ENCODE data around the gene PDCL2. TPM values are rescaled to one million over a fixed set of nuclear protein-coding genes. Genes with fewer than 3 reads are reported as not detected.

PDCL2 gene
- total RNA-seq = not detected in 2 replicates
- not detected for total RNA-seq (2013)
- not detected in 2 replicates for polyA plus RNA-seq
- not detected in 2 replicates for polyA minus RNA-seq

DNA sequence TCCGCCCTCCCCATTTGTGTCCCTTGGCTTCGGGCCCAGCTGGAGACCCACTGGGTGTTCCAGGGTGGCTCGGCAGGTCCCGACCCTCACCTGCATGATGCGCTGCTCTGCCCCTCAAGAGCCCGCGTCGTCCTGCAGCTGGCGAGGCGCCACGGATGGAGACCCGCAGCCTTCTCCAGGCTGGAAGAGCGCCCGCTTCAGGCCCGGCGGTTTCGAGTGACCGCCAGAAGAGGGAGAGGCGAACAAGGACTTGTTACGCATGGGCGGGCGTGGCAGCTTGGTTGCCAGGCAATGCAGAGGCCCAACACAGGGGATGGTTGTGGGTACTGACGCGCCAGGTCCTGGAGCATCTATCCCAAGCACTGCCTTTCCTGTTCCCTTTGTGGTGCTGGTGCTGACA is at the start of gene PDCL2:
Gene PDCL2, minus strand, starts transcription at position 232 of the 400 bp plus-strand sequence. Its CDS starts 136 bp downstream, at position 96.
- Histone ChIP-seq H3K27ac (ENCODE audit: low read length in 2 of 2) (no peak within 1 kb of the TSS), H2AFZ (ENCODE audit: insufficient read depth, low read depth, low read length, poor library complexity, severe bottlenecking) (no peak within 1 kb of the TSS), H3K79me2 (ENCODE audit: control insufficient read depth, insufficient read depth, low read length) (no peaks in the 10 kb centered on the region), H3K4me1 (ENCODE audit: control insufficient read depth in 2 of 2, insufficient read depth in 2 of 2, low read length in 2 of 2) (no peaks in the 10 kb centered on the region), H3K9ac (ENCODE audit: low read length) (no peak within 1 kb of the TSS), H3K9me3 (ENCODE audit: control extremely low read depth in 1 of 3, control insufficient read depth in 2 of 3, insufficient read depth in 1 of 3, low read length in 2 of 3) (peaks cover 0 to 6% (median 1%) of the 10 kb centered on the region in 3 donors), H4K20me1 (ENCODE audit: control insufficient read depth, insufficient read depth, low read length, poor library complexity, severe bottlenecking) (no peaks in the 10 kb centered on the region), H3K4me2 (replicated peaks; ENCODE audit: low read depth, low read length, poor library complexity, severe bottlenecking) (no peak within 1 kb of the TSS), H3K27me3 (replicated peaks in 1 of 4; ENCODE audit: control extremely low read depth in 1 of 4, control insufficient read depth in 3 of 4, insufficient read depth in 4 of 4, low read length in 3 of 4) (no peaks in the 10 kb centered on the region), H3K4me3 (ENCODE audit: control extremely low read depth in 1 of 5, extremely low read depth in 1 of 5, insufficient read depth in 1 of 5, low read depth in 2 of 5, low read length in 4 of 5) (no peak within 1 kb of the TSS), H3K36me3 (replicated peaks in 1 of 2; ENCODE audit: control extremely low read depth in 1 of 2, control insufficient read depth in 1 of 2, extremely low read depth in 1 of 2, insufficient read depth in 2 of 2, low read length in 1 of 2) (no peaks in the 10 kb centered on the region)
- ChIA-PET POLR2A (no interaction called here), CTCF (no interaction called here)
- H3K9me3 Mint-ChIP-seq (ENCODE audit: insufficient read depth) = no peaks in the 10 kb centered on the region
- no peaks in the 10 kb centered on the region for H3K4me1 Mint-ChIP-seq
- no peak within 1 kb of the TSS for H3K27ac Mint-ChIP-seq
- peaks cover 11% of the 10 kb centered on the region for H3K27me3 Mint-ChIP-seq
- DNase-seq (no peak), ATAC-seq (ENCODE audit: low read depth) (no peak)
- WGBS (ENCODE audit: insufficient coverage) = 95% methylated on average over 20 of the region's 24 CpGs
- intact Hi-C loops (cut with micrococcal nuclease) = no loop called here
- TF ChIP-seq EZH2 (IDR thresholded peaks at IDR 0.05; ENCODE audit: borderline replicate concordance, insufficient read depth, low read depth, low read length, poor library complexity, severe bottlenecking) = no peak
- no peak within 1 kb of the TSS for H3K4me3 Mint-ChIP-seq

- H2AFZ ChIP-seq (ENCODE audit: insufficient read depth, low read depth, low read length, poor library complexity, severe bottlenecking) = no peak overlapping the region
- H3K36me3 ChIP-seq (replicated peaks in 1 of 2; ENCODE audit: control extremely low read depth in 1 of 2, control insufficient read depth in 1 of 2, extremely low read depth in 1 of 2, insufficient read depth in 2 of 2, low read length in 1 of 2) = no peaks in the 10 kb centered on the region
- no peak overlapping the region for H3K27ac Mint-ChIP-seq
- peaks cover 0 to 3% (median 0%) of the 10 kb centered on the region in 3 donors for H3K9me3 ChIP-seq (ENCODE audit: control extremely low read depth in 1 of 3, control insufficient read depth in 2 of 3, insufficient read depth in 1 of 3, low read length in 2 of 3)
- peaks cover 15% of the 10 kb centered on the region for H3K4me1 Mint-ChIP-seq
- H3K4me1 ChIP-seq (ENCODE audit: control insufficient read depth in 2 of 2, insufficient read depth in 2 of 2, low read length in 2 of 2) = peaks cover 14 to 16% of the 10 kb centered on the region in 2 donors
- intact Hi-C loops (cut with micrococcal nuclease) = no loop called here
- no peaks in the 10 kb centered on the region for H3K79me2 ChIP-seq (ENCODE audit: control insufficient read depth, insufficient read depth, low read length)
- WGBS (ENCODE audit: insufficient coverage) = no CpG with 5 or more reads among the region's 12 CpGs
- ATAC-seq (ENCODE audit: low read depth) (no peak), DNase-seq (no peak)
- H3K4me3 Mint-ChIP-seq = no peak overlapping the region
- peaks cover 50% of the 10 kb centered on the region for H3K27me3 Mint-ChIP-seq
- H4K20me1 ChIP-seq (ENCODE audit: control insufficient read depth, insufficient read depth, low read length, poor library complexity, severe bottlenecking) = no peaks in the 10 kb centered on the region
- no peak overlapping the region for H3K4me2 ChIP-seq (replicated peaks; ENCODE audit: low read depth, low read length, poor library complexity, severe bottlenecking)
- no peak overlapping the region for H3K27ac ChIP-seq (ENCODE audit: low read length in 2 of 2)
- no peaks in the 10 kb centered on the region for H3K9me3 Mint-ChIP-seq (ENCODE audit: insufficient read depth)
- ChIA-PET CTCF (interaction anchor here (0.6 to 0.7 kb wide), 2 partner anchors 94 to 289 kb away, joined by 3 read pairs; no protein-coding TSS in a partner anchor), POLR2A (no interaction called here)
- TF ChIP-seq, protein P1, sequence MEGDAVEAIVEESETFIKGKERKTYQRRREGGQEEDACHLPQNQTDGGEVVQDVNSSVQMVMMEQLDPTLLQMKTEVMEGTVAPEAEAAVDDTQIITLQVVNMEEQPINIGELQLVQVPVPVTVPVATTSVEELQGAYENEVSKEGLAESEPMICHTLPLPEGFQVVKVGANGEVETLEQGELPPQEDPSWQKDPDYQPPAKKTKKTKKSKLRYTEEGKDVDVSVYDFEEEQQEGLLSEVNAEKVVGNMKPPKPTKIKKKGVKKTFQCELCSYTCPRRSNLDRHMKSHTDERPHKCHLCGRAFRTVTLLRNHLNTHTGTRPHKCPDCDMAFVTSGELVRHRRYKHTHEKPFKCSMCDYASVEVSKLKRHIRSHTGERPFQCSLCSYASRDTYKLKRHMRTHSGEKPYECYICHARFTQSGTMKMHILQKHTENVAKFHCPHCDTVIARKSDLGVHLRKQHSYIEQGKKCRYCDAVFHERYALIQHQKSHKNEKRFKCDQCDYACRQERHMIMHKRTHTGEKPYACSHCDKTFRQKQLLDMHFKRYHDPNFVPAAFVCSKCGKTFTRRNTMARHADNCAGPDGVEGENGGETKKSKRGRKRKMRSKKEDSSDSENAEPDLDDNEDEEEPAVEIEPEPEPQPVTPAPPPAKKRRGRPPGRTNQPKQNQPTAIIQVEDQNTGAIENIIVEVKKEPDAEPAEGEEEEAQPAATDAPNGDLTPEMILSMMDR (IDR thresholded peaks at IDR 0.05) = no peak
- TF ChIP-seq EZH2 (IDR thresholded peaks at IDR 0.05; ENCODE audit: borderline replicate concordance, insufficient read depth, low read depth, low read length, poor library complexity, severe bottlenecking) = no peak
- H3K9ac ChIP-seq (ENCODE audit: low read length) = no peak overlapping the region
- no peak overlapping the region for H3K4me3 ChIP-seq (ENCODE audit: control extremely low read depth in 1 of 5, extremely low read depth in 1 of 5, insufficient read depth in 1 of 5, low read depth in 2 of 5, low read length in 4 of 5)
- peaks cover 0 to 36% (median 22%) of the 10 kb centered on the region in 4 experiments for H3K27me3 ChIP-seq (replicated peaks in 1 of 4; ENCODE audit: control extremely low read depth in 1 of 4, control insufficient read depth in 3 of 4, insufficient read depth in 4 of 4, low read length in 3 of 4)
Observed at GRCh38 chr4:55637272-55637820, 45.3 kb upstream of the PDCL2 start.
